ENCODE measurements around the gene LACTBL1. TPM values are rescaled to one million over a fixed set of nuclear protein-coding genes. Genes with fewer than 3 reads are reported as not detected.

Gene LACTBL1
- polyA plus RNA-seq, 2 donors: not detected

- H3K27me3 ChIP-seq (ENCODE audit: control insufficient read depth in 1 of 2, insufficient read depth in 2 of 2, low read length in 2 of 2): no peaks in the 10 kb centered on the region
Observed at GRCh38 chr1:22910986-22911651, 61.5 kb downstream of the LACTBL1 start.

GRCh38 chr1:22910286-22910685 lies 62.4 kb downstream of the LACTBL1 start:
- no peaks in the 10 kb centered on the region for H3K4me1 ChIP-seq (ENCODE audit: control insufficient read depth in 2 of 2, insufficient read depth in 2 of 2, low read length in 1 of 2)
- 93 to 97% methylated on average over 13 of the region's 13 CpGs for WGBS, 2 donors
- H3K27ac ChIP-seq (ENCODE audit: low read depth in 2 of 2, low read length in 1 of 2): no peak overlapping the region
- no peak overlapping the region for H3K4me3 ChIP-seq (ENCODE audit: low read depth in 1 of 2, low read length in 2 of 2)
- no peaks in the 10 kb centered on the region for H3K27me3 ChIP-seq (ENCODE audit: control insufficient read depth in 1 of 2, insufficient read depth in 2 of 2, low read length in 2 of 2)
- no peaks in the 10 kb centered on the region for H3K36me3 ChIP-seq (ENCODE audit: control insufficient read depth in 2 of 2, insufficient read depth in 2 of 2, low read length in 1 of 2)
- H3K9me3 ChIP-seq (ENCODE audit: control insufficient read depth in 2 of 2, insufficient read depth in 1 of 2, low read depth in 1 of 2, low read length in 1 of 2): no peaks in the 10 kb centered on the region

More at GRCh38 chr1:22910986-22911651, 61.5 kb downstream of the LACTBL1 start:
- Histone ChIP-seq H3K4me1 (ENCODE audit: control insufficient read depth in 2 of 2, insufficient read depth in 2 of 2, low read length in 1 of 2) (peaks cover 0 to 2% of the 10 kb centered on the region in 2 donors), H3K27ac (ENCODE audit: low read depth in 2 of 2, low read length in 1 of 2) (no peak overlapping the region), H3K4me3 (ENCODE audit: low read depth in 1 of 2, low read length in 2 of 2) (no peak overlapping the region), H3K9me3 (ENCODE audit: control insufficient read depth in 2 of 2, insufficient read depth in 1 of 2, low read depth in 1 of 2, low read length in 1 of 2) (no peaks in the 10 kb centered on the region), H3K36me3 (ENCODE audit: control insufficient read depth in 2 of 2, insufficient read depth in 2 of 2, low read length in 1 of 2) (no peaks in the 10 kb centered on the region)
- WGBS, 2 donors: 91 to 94% methylated on average over 5 of the region's 5 CpGs

GRCh38 chr1:22908880-22909426 lies 63.7 kb downstream of the LACTBL1 start:
- Histone ChIP-seq H3K4me1 (ENCODE audit: control insufficient read depth in 2 of 2, insufficient read depth in 2 of 2, low read length in 1 of 2) (no peaks in the 10 kb centered on the region), H3K27me3 (ENCODE audit: control insufficient read depth in 1 of 2, insufficient read depth in 2 of 2, low read length in 2 of 2) (no peaks in the 10 kb centered on the region), H3K4me3 (ENCODE audit: low read depth in 1 of 2, low read length in 2 of 2) (no peak overlapping the region), H3K36me3 (ENCODE audit: control insufficient read depth in 2 of 2, insufficient read depth in 2 of 2, low read length in 1 of 2) (no peaks in the 10 kb centered on the region), H3K27ac (ENCODE audit: low read depth in 2 of 2, low read length in 1 of 2) (no peak overlapping the region), H3K9me3 (ENCODE audit: control insufficient read depth in 2 of 2, insufficient read depth in 1 of 2, low read depth in 1 of 2, low read length in 1 of 2) (no peaks in the 10 kb centered on the region)
- WGBS, 2 donors: 92% methylated on average over 11 of the region's 11 CpGs

- Histone ChIP-seq H3K27ac (ENCODE audit: low read depth in 2 of 2, low read length in 1 of 2) (no peak overlapping the region), H3K4me1 (ENCODE audit: control insufficient read depth in 2 of 2, insufficient read depth in 2 of 2, low read length in 1 of 2) (no peaks in the 10 kb centered on the region), H3K9me3 (ENCODE audit: control insufficient read depth in 2 of 2, insufficient read depth in 1 of 2, low read depth in 1 of 2, low read length in 1 of 2) (no peaks in the 10 kb centered on the region), H3K36me3 (ENCODE audit: control insufficient read depth in 2 of 2, insufficient read depth in 2 of 2, low read length in 1 of 2) (no peaks in the 10 kb centered on the region), H3K4me3 (ENCODE audit: low read depth in 1 of 2, low read length in 2 of 2) (no peak overlapping the region), H3K27me3 (ENCODE audit: control insufficient read depth in 1 of 2, insufficient read depth in 2 of 2, low read length in 2 of 2) (no peaks in the 10 kb centered on the region)
- 82 to 86% methylated on average over 3 of the region's 3 CpGs for WGBS, 2 donors
Observed at GRCh38 chr1:22907528-22907927, 65.1 kb downstream of the LACTBL1 start.

- 62 to 74% methylated on average over 2 of the region's 2 CpGs for WGBS, 2 donors
- no peaks in the 10 kb centered on the region for H3K36me3 ChIP-seq (ENCODE audit: control insufficient read depth in 2 of 2, insufficient read depth in 2 of 2, low read length in 1 of 2)
- no peaks in the 10 kb centered on the region for H3K9me3 ChIP-seq (ENCODE audit: control insufficient read depth in 2 of 2, insufficient read depth in 1 of 2, low read depth in 1 of 2, low read length in 1 of 2)
- no peaks in the 10 kb centered on the region for H3K4me1 ChIP-seq (ENCODE audit: control insufficient read depth in 2 of 2, insufficient read depth in 2 of 2, low read length in 1 of 2)
- H3K27me3 ChIP-seq (ENCODE audit: control insufficient read depth in 1 of 2, insufficient read depth in 2 of 2, low read length in 2 of 2): no peaks in the 10 kb centered on the region
- H3K4me3 ChIP-seq (ENCODE audit: low read depth in 1 of 2, low read length in 2 of 2): no peak overlapping the region
- H3K27ac ChIP-seq (ENCODE audit: low read depth in 2 of 2, low read length in 1 of 2): no peak overlapping the region
Observed at GRCh38 chr1:22906968-22907367, 65.7 kb downstream of the LACTBL1 start.

GRCh38 chr1:22903113-22903512 lies 69.6 kb downstream of the LACTBL1 start:
- 92 to 93% methylated on average over 3 of the region's 3 CpGs for WGBS, 2 donors
- Histone ChIP-seq H3K4me1 (ENCODE audit: control insufficient read depth in 2 of 2, insufficient read depth in 2 of 2, low read length in 1 of 2) (no peaks in the 10 kb centered on the region), H3K36me3 (ENCODE audit: control insufficient read depth in 2 of 2, insufficient read depth in 2 of 2, low read length in 1 of 2) (no peaks in the 10 kb centered on the region), H3K27me3 (ENCODE audit: control insufficient read depth in 1 of 2, insufficient read depth in 2 of 2, low read length in 2 of 2) (peaks cover 0 to 3% of the 10 kb centered on the region in 2 donors), H3K9me3 (ENCODE audit: control insufficient read depth in 2 of 2, insufficient read depth in 1 of 2, low read depth in 1 of 2, low read length in 1 of 2) (no peaks in the 10 kb centered on the region), H3K4me3 (ENCODE audit: low read depth in 1 of 2, low read length in 2 of 2) (no peak overlapping the region), H3K27ac (ENCODE audit: low read depth in 2 of 2, low read length in 1 of 2) (no peak overlapping the region)

Other genes starting within 250 kb of the LACTBL1 start
- not detected for gene TEX46, start 43.0 kb upstream of the LACTBL1 start, polyA plus RNA-seq
- gene KDM1A, start 46.6 kb upstream of the LACTBL1 start, polyA plus RNA-seq: 10 to 100 TPM; 15.6 to 32.0 TPM
- 1 to 10 TPM; 3.6 to 4.4 TPM for gene LUZP1, start 196.0 kb upstream of the LACTBL1 start, polyA plus RNA-seq
- gene HTR1D, start 244.6 kb upstream of the LACTBL1 start, polyA plus RNA-seq: not detected